CD14-positive monocyte (primary cell): ENCODE data around the gene SLC19A2. TPM values are rescaled to one million over a fixed set of nuclear protein-coding genes. Genes with fewer than 3 reads are reported as not detected.

ENCODE experiments used
- DNase-seq, 3 donors: peaks; one replicate each; pipeline ENCODE4 v3.0.0-alpha.2; 2011 to 2022
- H2AFZ ChIP-seq: 2 replicates; pipeline ENCODE4 v1.6.0; 2012; ENCODE audit warnings: mild to moderate bottlenecking, low read depth, low read length, inconsistent platforms; ENCODE audit not compliant: insufficient read depth, poor library complexity, severe bottlenecking
- H3K27ac ChIP-seq, 2 donors: 1 replicate in 1 of 2; 2 replicates in 1 of 2; pipeline ENCODE4 v1.5.1; 2012 to 2013; ENCODE audit warnings: low read length in 2 of 2, control low read depth in 1 of 2, inconsistent platforms in 1 of 2, low read depth in 1 of 2, mild to moderate bottlenecking in 1 of 2
- H3K27me3 ChIP-seq, 2 donors: one replicate each; pipeline versions ENCODE4 v1.6.0 to v1.6.1; 2011 to 2013; ENCODE audit warnings: low read length in 2 of 2; ENCODE audit not compliant: control insufficient read depth in 2 of 2, insufficient read depth in 2 of 2
- H3K36me3 ChIP-seq, 2 donors: replicated peaks in 1 of 2; 1 replicate in 1 of 2; 2 replicates in 1 of 2; pipeline versions ENCODE4 v1.5.1 to v1.6.1; 2012 to 2013; ENCODE audit warnings: low read length in 2 of 2, control low read depth in 1 of 2, inconsistent platforms in 1 of 2, mild to moderate bottlenecking in 1 of 2; ENCODE audit not compliant: insufficient read depth in 2 of 2, control insufficient read depth in 1 of 2
- H3K4me1 ChIP-seq, 2 donors: 1 replicate in 1 of 2; 2 replicates in 1 of 2; pipeline versions ENCODE4 v1.5.1 to v1.6.1; 2012 to 2013; ENCODE audit warnings: low read length in 2 of 2, control low read depth in 1 of 2, inconsistent platforms in 1 of 2, mild to moderate bottlenecking in 1 of 2, moderate library complexity in 1 of 2; ENCODE audit not compliant: insufficient read depth in 2 of 2, control insufficient read depth in 1 of 2
- H3K4me2 ChIP-seq: replicated peaks from 2 replicates; pipeline ENCODE3; 2012; ENCODE audit warnings: low read length, moderate library complexity, mild to moderate bottlenecking; ENCODE audit not compliant: poor library complexity, severe bottlenecking; ENCODE audit errors: extremely low read depth
- H3K4me3 ChIP-seq, 3 experiments: fragments of 200-600 bp in 1 of 3; sonication (generic) in 1 of 3; replicated peaks in 1 of 3; 1 replicate in 2 of 3; 2 replicates in 1 of 3; pipeline ENCODE4 v1.5.1; 2011 to 2013; ENCODE audit warnings: low read length in 3 of 3, mild to moderate bottlenecking in 3 of 3, control low read depth in 2 of 3, low read depth in 2 of 3, inconsistent platforms in 1 of 3, moderate library complexity in 1 of 3
- H3K79me2 ChIP-seq: 2 replicates; pipeline ENCODE4 v1.6.0; 2012; ENCODE audit warnings: mild to moderate bottlenecking, control low read depth, inconsistent platforms, low read length, moderate library complexity; ENCODE audit not compliant: insufficient read depth
- H3K9ac ChIP-seq: 2 replicates; pipeline ENCODE4 v1.6.0; 2017; ENCODE audit warnings: low read length, mild to moderate bottlenecking; ENCODE audit not compliant: insufficient read depth, poor library complexity, severe bottlenecking
- H3K9me3 ChIP-seq, 2 donors: replicated peaks in 1 of 2; 1 replicate in 1 of 2; 2 replicates in 1 of 2; pipeline versions ENCODE4 v1.5.1 to v1.6.1; 2012 to 2013; ENCODE audit warnings: low read length in 2 of 2, control low read depth in 1 of 2; ENCODE audit not compliant: control insufficient read depth in 1 of 2, insufficient read depth in 1 of 2
- H4K20me1 ChIP-seq: 2 replicates; pipeline ENCODE4 v1.6.0; 2012; ENCODE audit warnings: mild to moderate bottlenecking, low read length, control low read depth, moderate library complexity; ENCODE audit not compliant: insufficient read depth
- H3K27ac Mint-ChIP-seq, 7 donors: one replicate each; pipeline ENCODE4 v1.8.0; 2020; ENCODE audit warnings: mild to moderate bottlenecking in 7 of 7, mixed read lengths in 7 of 7, moderate library complexity in 6 of 7, inconsistent platforms in 2 of 7
- H3K27me3 Mint-ChIP-seq, 3 donors: one replicate each; pipeline ENCODE4 v1.8.0; 2021 to 2022; ENCODE audit warnings: low read depth in 3 of 3, mild to moderate bottlenecking in 3 of 3, mixed read lengths in 3 of 3, moderate library complexity in 3 of 3, inconsistent platforms in 1 of 3
- H3K36me3 Mint-ChIP-seq, 2 donors: one replicate each; pipeline ENCODE4 v1.8.0; 2020; ENCODE audit warnings: mixed read lengths in 2 of 2, inconsistent platforms in 1 of 2, mild to moderate bottlenecking in 1 of 2
- H3K4me1 Mint-ChIP-seq: one replicate; pipeline ENCODE4 v1.8.0; 2020; ENCODE audit warnings: mild to moderate bottlenecking, mixed read lengths
- H3K4me3 Mint-ChIP-seq, 2 donors: one replicate each; pipeline ENCODE4 v1.8.0; 2020; ENCODE audit warnings: mild to moderate bottlenecking in 2 of 2, mixed read lengths in 2 of 2, moderate library complexity in 1 of 2
- H3K9me3 Mint-ChIP-seq, 7 donors: one replicate each; pipeline ENCODE4 v1.8.0; 2020 to 2022; ENCODE audit warnings: mixed read lengths in 7 of 7, mild to moderate bottlenecking in 6 of 7, moderate library complexity in 6 of 7, inconsistent platforms in 2 of 7
- CTCF ChIP-seq: fragments of 200-600 bp; IDR thresholded peaks from one replicate; pipeline ENCODE4 v1.8.0; 2022; ENCODE audit warnings: antibody characterized with exemption, mild to moderate bottlenecking
- WGBS: methylation state at CpG from one replicate; pipeline ENCODE4 v1.1.5; 2013; ENCODE audit warnings: missing lambda C conversion rate; ENCODE audit not compliant: insufficient coverage; 5-methylcytosine and 5-hydroxymethylcytosine counted together
- intact Hi-C, 2 donors: fragments of 100-400 bp; cut with micrococcal nuclease; formaldehyde crosslinking; loops; one replicate each; pipeline versions ENCODE4 v1.15.0 to v1.15.1; 2023
- polyA plus RNA-seq, 3 donors: library from polyadenylated mRNA; depleted of rRNA in 1 of 3; unstranded in 2 of 3; stranded (reverse) in 1 of 3; fragments of 300-500 nt in 2 of 3; fragments of >200 nt in 1 of 3; fragmentation: Illumina TruSeq in 2 of 3; gene quantifications; 1 replicate in 2 of 3; 2 replicates in 1 of 3; pipeline ENCODE4 v1.2.3, GENCODE V29; 2012 to 2021

SLC19A2 gene
- polyA plus RNA-seq, 3 donors: 0.52 to 3.2 (median 0.81) TPM

- peaks cover 5 to 7% of the 10 kb centered on the region in 2 donors for H3K4me1 ChIP-seq
- H3K79me2 ChIP-seq: no peaks in the 10 kb centered on the region
- Mint-ChIP-seq H3K27me3 (peaks cover 17 to 39% (median 20%) of the 10 kb centered on the region in 3 donors), H3K27ac (peak within 1 kb of the TSS in 1 of 7 donors; percentile 48), H3K4me1 (peaks cover 13% of the 10 kb centered on the region), H3K9me3 (peaks cover 4 to 8% (median 7%) of the 10 kb centered on the region in 7 donors), H3K36me3 (no peaks in the 10 kb centered on the region), H3K4me3 (peak within 1 kb of the TSS; percentile 74 to 92)
- no peaks in the 10 kb centered on the region for H3K36me3 ChIP-seq
- no peak for TF ChIP-seq CTCF
- peak within 1 kb of the TSS; percentile 74 for H3K4me2 ChIP-seq
- no peak within 1 kb of the TSS for H3K27ac ChIP-seq
- intact Hi-C loops: no loop called here
- peak within 1 kb of the TSS in 2 of 3 experiments; percentile 15 to 61 for H3K4me3 ChIP-seq
- no peak within 1 kb of the TSS for H3K9ac ChIP-seq
- peak within 1 kb of the TSS; percentile 76 for H2AFZ ChIP-seq
- under 1% methylated on average over 23 of the region's 29 CpGs for WGBS
- peaks cover 13 to 31% of the 10 kb centered on the region in 2 donors for H3K27me3 ChIP-seq
- no peak for DNase-seq
- H4K20me1 ChIP-seq: no peaks in the 10 kb centered on the region
- H3K9me3 ChIP-seq: no peaks in the 10 kb centered on the region
Observed at GRCh38 chr1:169427081-169427641, 58.6 kb downstream of the SLC19A2 start, which contains the start of gene CCDC181. TSS of gene CCDC181 (minus strand) at chr1:169427474. CDS start at chr1:169424927, 2,547 bp downstream.

- Mint-ChIP-seq H3K4me1 (peaks cover 13% of the 10 kb centered on the region), H3K4me3 (peak overlapping the region in 1 of 2 donors; percentile 92), H3K27ac (no peak overlapping the region), H3K27me3 (peaks cover 17 to 38% (median 20%) of the 10 kb centered on the region in 3 donors), H3K36me3 (no peaks in the 10 kb centered on the region), H3K9me3 (peaks cover 0 to 7% (median 4%) of the 10 kb centered on the region in 7 donors)
- no peak overlapping the region for H3K27ac ChIP-seq
- no peaks in the 10 kb centered on the region for H3K9me3 ChIP-seq
- no peak overlapping the region for H3K4me2 ChIP-seq
- no peaks in the 10 kb centered on the region for H3K36me3 ChIP-seq
- no peak overlapping the region for H2AFZ ChIP-seq
- H3K4me3 ChIP-seq: no peak overlapping the region
- H3K79me2 ChIP-seq: no peaks in the 10 kb centered on the region
- peaks cover 13 to 31% of the 10 kb centered on the region in 2 donors for H3K27me3 ChIP-seq
- no peak for TF ChIP-seq CTCF
- no peak for DNase-seq
- H4K20me1 ChIP-seq: no peaks in the 10 kb centered on the region
- intact Hi-C loops: no loop called here
- 100% methylated on average over 1 of the region's 6 CpGs for WGBS
- H3K9ac ChIP-seq: no peak overlapping the region
- peaks cover 5 to 7% of the 10 kb centered on the region in 2 donors for H3K4me1 ChIP-seq
Observed at GRCh38 chr1:169426174-169426705, 59.5 kb downstream of the SLC19A2 start.
